Measurements from ENCODE around the gene ZGLP1.

The ZGLP1 gene

DNA sequence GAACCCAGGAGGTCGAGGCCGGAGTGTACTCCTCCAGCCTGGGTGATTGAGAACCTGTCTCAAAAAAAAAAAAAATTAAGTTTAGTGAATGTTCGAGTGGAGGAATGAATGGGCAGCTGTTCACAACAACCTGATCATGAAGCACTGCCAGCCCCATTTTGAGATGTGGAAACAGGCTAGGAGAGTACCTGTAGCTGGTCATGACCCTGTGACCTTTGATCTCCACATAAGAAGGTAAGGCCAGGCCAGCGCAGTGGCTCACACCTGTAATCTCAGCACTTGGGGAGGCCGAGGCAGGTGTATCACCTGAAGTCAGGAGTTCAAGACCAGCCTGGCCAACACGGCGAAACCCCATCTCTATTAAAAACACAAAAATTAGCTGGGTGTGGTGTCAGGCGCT lies 16.1 kb upstream of the ZGLP1 start:
- DNase-seq: no peak

DNA sequence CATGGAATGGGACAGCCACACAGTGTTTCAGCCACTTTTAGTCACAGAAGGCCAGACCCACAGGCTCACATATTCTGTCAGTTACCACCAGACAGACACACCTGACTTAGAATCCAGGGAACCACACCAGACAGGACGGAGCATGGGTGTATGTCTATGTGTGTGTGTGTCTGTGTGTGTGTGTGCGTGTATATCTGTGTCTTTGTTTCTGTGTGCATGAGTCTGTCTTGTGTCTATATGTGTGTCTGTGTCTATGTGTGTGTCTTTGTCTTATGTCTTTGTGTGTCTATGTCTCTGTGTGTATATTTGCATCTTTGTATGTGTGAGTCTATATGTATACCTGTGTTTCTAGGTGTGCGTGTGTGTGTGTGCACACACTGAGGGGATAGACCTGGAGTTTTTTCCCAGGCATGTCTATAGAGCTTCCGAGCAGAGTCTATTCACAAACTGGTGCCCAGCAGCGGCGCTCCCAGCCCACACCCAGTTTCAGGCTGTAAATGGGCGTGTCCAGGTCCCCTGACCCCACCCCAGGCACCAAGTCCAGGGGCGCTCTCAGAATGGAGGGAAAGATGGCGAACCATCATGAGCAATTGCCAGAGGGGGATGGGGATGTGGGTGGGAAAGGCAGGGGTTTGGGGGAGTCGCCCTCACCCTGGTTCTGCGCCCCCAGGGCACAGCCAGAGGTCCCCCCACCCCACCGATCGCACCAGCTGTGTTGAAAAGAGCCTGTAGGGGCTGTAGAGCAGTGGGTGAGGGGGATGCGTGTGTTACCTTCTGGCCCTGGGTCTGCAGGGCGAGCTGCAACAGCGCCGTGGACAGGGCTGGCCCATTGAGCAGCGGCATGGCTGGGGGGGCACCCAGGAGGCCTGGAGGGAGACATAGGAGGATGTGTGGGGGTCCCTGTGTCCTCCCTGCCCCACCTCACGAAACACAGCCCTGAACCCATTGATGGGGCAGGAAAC lies 12.5 kb upstream of the ZGLP1 start:
- DNase-seq: no peak

DNA sequence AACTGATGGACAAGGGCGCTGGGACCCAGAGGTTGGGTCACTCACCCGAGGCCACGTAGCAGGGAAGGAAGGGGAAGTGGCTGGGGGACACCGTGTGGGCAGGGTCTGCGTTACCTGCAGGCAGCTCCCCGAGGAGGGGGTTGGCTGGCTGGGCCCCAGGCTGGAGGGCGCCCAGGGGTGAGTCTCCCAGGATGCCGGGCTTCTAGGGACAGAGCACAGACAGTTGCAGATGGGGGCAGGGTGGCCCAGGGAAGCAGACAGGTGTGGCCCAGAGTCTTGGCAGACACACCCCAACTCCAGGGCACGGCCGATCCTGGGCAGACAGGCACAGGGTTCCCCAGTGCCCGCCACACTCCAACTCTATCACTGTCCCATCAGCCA lies 11.8 kb upstream of the ZGLP1 start:
- DNase-seq: no peak

DNA sequence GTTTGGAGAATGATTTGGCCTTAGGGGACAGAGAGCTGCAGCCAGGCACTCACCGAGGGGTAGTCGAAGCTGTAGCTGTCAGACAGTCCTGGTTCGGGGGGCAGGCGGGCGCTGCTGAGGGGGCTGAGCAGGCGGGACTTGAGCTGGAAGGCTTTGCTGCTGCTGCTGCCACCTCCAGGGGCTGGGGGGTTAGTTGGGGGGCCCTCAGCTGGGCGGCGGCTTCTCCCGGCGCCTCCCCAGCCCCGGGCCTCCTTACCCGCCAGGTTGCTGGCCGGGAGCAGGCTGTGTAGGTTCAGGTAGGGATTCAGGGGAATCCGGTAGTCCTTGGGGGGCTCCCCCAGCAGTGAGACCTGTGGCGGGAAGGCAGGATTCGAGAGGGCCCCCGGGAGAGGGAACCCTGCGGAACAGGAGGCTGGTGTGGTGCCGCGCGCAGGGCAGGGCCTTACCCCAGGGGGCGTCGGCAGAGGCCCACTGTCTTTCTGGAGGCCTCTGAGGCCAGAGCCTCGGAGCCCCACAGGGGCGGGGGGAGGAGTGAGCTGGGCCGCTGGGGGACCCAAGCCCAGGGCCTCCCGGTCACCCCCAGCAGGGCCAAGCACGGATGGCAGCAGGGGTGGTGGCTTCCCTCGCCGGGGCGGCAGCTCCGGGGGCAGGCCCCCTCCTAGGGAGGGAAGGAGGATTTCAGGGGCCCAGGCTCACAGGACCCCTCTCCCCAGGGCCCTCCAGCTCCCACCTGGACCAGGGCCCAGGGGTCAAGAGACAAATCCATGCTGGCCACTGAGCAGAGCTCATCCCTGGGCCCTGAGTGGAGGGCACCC lies 11.2 kb upstream of the ZGLP1 start:
- DNase-seq: no peak

DNA sequence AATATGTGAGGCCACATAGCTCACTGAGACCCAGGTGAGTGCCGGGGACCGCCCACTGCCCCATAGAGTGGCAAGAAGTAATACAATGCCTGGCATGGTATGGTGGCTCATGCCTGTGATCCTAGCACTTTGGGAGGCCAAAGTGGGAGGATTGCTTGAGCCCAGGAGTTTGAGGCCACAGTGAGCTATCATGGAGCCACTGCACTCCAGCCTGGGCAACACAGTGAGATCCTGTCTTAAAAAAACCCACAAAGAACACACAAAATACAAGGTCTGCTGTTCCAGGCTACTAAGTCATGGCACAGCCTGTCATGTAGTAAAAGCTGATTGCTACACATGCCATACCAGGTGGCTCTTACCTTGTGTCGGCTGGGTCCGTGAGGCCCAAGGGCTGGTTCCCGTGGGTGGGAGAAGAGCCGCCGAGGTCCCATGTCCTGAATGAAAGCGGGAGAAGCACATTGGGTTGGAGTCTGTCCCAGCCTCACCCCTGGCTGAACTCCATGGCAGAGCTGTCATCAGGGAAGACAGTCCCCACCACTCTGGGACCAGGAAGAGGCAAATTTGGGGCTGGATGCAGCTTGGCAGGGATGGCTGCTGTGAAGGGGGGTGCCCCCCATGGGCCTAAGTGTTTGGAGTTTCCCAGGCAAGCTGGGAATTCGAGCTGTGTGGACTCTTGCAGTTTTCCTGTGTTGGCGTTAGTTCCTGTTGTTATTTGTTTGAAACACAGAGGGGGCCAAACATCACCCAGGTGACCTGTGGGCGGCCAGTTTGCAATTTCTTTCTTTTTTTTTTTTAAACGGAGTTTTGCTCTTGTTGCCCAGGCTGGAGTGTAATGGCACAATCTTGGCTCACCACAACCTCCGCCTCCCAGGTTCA lies 9.4 kb upstream of the ZGLP1 start:
- DNase-seq: no peak

DNA sequence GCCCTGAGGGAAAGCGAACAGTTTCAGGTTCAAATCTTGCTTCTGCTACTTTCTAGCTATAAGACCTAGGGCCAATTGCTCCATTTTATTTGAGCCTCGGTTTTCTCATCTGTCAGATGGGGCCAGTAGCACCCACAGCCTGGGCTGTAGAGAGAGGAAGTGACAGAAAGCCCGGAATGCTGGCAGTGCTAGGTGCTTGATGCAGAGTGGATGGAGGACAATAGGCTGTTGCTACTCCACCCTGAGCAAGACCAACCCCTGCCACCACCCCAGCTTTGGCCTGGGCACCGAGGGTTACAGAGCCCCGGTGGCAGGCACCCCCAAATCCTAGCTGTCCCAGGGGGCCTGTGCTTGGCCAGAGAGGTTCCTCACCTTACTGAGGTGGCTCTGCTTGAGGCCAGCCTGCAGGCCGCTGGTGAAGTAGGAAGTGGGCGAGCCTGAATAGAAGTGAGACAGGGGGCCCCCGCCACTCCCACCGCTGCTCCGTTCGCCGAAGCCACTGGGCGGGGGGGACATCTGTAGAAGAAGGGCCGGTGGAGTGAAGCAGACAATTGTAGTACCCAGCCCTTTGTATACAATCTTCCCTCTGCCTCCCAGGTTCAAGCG lies 8.3 kb upstream of the ZGLP1 start:
- no peak for DNase-seq

DNA sequence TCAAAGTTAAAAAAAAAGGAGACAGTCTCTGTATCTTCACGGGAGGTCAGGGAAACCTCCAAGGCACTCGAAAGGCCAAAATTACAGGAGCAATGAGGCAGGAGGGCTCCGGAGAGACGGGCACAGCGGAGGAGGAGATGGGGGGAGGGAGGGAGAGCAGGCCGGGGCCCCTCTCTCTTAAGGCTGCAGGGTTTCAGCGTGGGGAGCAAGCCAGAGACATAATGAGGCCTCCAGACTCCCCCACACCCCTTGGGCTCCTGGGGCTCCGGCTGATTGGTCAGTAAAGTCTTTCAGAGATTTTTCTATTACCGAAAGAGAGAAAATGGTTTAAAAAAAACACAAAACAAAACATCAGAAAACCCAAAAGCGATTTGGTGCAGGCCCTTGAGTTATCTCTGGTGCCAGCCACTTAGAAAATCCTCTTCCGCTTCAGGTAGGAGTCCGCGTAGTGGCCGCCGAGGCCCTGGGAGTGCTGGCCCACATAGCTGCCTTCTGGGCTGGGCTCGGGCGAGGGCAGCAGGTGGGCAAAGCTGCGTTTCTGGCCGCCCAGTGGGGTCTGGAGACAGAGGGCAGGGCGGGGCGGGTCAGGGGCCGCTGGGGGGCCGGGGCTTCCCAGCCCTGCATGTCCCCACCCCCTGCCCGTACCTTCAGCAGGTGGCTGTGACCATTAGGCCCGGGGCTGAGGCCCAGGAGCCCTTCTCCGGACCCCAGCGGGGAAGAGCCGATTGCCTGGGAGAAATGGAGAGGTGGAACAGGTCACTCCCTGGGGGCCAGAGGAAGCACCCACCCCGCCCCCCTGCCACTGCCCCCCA lies 7.6 kb upstream of the ZGLP1 start:
- no peak for DNase-seq

DNA sequence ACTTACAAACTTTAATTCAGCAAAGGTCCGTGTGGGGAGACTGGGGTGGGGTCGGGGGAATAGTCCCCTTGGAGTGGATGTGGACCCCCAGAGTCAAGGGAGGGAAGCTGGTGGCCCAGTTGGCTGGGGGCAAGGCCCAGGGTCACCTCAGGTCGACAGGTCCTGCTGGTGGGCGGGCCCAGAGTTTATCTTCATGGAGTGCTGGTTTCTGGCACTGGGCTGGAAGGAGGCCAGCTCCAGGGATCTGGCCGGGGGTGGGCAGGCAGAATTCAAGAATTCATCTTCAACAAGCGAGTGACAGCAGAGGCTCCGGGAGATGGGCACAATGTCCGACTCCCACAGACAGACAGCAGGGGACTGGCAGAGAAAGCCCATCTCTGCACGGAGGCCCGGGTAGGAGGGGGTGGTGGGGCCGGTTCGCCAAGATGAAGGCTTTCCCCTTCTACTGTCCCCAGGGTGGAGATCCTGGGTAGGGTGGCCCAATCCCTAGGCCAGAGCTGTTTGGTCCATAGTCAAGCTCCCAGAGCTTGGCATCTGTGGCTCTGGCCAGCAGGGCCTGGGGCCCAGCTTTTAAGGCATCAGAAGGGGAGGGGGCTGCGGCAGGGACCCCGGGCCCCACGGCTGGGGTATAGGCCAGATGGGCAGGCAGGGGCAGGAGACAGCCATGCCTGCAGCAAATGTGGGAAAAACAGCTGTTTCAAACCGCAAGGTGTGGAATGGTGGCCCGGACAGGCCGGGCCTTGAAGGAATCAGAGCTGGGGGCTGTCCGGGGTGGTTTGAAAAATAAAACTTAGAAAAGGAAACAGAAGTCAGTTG lies 6.8 kb upstream of the ZGLP1 start:
- no peak for DNase-seq

DNA sequence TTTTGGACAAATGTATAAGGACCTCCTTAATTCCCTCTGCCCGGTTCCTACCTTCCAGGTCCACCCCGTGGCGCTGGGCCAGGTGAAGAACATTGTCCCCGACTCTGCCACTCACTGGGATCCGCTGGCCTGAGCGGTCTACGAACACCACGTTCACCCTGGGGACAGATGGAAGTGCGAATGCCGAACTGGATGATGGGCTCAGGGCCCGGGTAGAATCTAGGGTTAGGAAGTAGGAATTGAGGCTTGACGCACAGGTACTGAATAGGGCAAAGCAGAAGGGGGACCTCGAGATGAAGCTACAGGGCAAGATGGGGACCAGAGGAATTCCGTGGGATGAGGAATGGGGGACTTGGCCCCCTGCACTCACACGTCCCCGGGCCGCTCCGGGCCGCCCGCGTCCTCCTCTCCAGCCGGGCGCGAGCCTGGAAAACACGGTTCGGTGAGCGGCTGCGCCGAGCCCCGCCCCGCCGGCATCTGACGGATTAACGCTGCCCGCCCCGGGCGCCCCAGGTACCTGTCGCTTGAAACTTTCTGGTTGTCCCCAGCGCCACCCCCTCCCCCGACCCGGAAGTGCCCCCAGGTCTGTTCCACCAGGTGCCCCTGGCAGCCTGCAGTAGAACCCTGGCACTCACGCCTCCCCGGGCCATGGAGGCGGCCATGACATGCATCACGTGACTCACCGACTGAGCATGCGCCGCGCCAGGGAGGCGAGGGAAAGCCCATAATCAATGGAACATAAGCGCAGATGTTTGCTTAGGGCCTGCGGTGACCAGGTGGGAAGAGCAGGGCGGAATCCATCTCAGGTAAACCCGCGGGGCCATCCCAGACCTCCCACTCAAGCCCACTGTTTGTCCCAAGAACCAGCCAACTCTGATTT lies 6.0 kb upstream of the ZGLP1 start, which contains the start of gene FDX2:
TSS of gene FDX2 (minus strand) at position 681 of the 880 bp plus-strand sequence. CDS start at position 662, 19 bp downstream.
- DNase-seq: peak; percentile 92

DNA sequence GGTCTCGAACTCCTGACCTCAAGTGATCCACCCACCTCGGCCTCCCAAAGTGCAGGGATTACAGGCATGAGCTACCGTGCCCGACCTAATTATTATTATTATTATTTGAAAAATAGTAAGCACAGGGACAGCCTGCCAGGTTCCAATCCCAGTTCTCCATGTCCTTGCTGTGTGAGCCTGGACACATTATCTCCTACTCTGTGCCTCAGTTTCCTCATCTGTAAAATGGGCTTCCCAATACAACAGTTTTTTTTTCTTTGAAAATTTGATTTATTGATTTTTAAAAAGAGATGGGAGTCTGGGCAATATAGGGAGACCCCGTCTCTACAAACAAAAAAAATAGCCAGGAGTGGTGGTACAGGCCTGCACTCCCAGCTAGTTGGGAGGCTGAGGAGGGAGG lies 3.3 kb downstream of the ZGLP1 start:
- DNase-seq: no peak

DNA sequence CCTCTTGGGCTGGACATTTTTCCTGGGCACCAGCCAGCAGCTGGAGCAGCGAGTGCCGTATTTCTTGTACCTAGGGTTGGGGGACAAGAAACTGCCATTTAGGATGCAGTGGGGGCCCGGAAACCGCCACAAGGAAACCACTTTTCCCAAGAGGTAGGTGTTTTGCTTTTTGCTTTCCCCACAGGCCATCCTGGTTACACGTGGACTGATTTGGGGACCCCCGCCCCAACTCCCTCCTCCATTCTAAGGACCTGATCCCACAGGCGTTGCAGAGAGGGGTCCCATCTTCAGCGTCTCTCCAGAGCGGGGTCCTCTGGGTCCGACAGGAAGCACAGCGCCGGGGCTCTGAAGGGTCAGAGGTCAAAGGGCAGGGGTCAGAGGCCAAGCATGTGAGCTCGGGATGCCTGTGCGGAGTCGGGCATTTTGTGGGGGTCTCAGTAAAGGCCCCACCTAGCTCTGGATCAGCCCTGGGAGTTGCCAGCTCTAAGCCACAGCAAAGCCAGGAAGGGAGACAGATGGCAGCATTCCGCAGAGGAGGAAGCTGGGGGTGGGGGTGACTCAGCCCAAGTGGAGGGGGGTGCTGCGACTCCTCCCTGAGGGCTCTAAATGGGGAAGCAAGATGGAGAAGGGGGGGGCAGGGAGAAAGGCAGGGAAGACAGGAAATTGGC lies 4.3 kb downstream of the ZGLP1 start:
- no peak for DNase-seq

DNA sequence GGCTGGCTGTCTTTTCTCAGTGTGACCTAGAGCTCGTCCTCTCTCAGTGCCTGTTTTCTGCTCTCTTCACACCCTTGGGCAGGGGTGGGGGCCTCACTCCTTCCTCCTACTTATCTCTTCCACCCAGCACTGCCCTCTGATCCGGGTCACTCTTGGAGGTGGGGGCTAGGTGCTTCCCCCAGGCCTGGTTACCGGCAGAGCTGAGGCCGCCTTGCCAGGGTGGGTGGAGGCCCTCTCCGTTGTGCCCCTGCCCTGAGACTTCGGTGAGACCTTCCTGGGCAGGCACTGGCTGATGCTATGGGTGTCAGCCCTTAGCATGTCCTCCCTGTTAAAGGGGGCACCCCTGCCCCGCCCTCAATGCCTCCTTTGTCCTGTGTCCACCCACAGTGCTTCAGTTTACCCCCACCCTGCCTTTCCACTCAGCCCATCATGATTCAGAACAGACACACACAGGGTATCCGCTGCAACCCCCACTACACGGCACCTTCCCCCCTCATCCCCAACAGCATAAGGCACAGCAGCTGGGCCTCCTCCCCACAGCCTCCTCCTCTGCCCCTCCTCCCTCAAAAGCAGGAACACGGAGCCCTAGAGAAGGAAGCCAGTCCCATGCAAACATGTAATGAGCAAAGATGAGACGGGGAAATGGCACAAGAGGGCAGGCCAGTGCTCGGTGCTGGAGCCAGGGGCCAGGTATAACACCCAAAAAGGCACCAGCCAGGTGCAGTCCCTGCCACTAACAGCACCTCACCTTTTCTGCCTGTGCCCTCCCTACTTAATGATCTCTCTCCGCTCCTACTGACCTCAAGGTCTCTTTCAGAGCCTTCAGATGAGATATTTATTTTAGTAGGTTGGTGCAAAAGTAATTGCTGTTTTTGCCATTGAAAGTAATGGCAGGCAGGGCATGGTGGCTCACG lies 9.8 kb downstream of the ZGLP1 start:
- no peak for DNase-seq

DNA sequence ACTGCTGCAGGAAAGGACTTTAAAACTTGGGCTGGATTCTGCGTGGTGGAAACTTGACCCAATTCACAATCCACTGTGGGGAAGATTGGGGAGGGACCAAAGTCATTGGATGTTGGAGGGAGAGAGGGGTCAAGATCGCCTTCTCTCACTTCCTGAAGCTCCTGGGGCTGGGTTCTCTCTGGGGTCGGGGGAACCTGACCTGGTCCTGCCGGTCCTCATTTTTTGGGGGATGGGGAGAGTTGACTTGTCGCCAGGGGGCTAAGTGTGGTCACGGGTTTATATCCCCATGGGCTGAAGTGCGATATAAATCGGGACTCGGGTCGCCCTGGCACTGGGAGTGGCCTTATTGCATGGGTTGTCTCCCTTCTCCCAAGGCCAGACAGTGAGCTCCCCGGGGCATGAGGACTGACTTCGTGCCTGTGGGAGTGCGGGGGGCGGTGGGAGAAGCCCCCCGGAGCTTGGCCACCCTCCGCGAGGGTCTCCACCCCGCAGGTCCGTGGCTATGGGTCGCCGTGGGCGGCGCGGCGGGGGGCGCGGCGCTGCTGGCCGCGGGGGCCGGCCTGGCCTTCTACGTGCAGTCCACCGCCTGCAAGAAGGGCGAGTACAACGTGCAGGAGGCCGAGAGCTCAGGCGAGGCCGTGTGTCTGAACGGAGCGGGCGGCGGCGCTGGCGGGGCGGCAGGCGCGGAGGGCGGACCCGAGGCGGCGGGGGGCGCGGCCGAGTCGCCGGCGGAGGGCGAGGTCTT lies 13.6 kb downstream of the ZGLP1 start:
- no peak for DNase-seq

DNA sequence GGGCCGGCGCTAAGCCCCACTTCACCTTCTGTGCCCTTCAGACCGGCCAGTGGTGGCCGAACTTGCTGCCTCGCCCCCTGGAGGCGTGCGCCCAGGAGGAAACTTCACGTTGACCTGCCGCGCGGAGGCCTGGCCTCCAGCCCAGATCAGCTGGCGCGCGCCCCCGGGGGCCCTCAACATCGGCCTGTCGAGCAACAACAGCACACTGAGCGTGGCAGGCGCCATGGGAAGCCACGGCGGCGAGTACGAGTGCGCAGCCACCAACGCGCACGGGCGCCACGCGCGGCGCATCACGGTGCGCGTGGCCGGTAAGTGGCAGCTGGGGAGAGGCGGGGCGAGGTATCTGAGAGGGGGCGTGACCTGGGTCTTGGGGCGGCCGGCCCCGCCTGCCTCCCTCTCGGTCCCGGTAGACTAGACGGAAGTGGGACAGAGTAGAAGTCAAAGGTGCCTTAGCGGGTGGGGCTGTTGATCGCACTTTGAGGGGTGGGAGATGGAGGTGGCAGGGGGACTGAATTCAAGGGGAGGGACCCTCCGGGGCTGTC lies 14.2 kb downstream of the ZGLP1 start:
- DNase-seq: no peak

DNA sequence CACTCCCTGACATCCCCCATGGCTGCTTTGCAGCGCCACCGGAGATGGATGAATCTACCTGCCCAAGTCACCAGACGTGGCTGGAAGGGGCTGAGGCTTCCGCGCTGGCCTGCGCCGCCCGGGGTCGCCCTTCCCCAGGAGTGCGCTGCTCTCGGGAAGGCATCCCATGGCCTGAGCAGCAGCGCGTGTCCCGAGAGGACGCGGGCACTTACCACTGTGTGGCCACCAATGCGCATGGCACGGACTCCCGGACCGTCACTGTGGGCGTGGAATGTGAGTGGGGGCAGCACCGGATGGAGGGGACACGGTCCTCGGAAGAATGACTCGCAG lies 15.3 kb downstream of the ZGLP1 start:
- no peak for DNase-seq

DNA sequence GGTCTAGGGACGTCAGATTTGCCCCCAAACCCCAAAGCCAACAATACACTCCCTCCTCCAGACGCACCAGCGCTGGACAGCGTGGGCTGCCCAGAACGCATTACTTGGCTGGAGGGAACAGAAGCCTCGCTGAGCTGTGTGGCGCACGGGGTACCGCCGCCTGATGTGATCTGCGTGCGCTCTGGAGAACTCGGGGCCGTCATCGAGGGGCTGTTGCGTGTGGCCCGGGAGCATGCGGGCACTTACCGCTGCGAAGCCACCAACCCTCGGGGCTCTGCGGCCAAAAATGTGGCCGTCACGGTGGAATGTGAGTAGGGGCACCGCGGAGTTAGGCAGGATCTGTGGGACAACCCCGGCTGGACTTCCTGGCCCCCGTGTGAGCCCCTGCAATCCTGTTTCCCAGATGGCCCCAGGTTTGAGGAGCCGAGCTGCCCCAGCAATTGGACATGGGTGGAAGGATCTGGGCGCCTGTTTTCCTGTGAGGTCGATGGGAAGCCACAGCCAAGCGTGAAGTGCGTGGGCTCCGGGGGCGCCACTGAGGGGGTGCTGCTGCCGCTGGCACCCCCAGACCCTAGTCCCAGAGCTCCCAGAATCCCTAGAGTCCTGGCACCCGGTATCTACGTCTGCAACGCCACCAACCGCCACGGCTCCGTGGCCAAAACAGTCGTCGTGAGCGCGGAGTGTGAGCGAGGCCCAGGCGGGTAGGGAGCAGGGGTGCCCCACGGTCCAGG lies 15.8 kb downstream of the ZGLP1 start:
- no peak for DNase-seq

All from right hindlimb (tissue), 1 donor.